ENCODE results near the gene LARP1.
"Not testable (repeated sequence)": the region's sequence is repeated elsewhere in the genome, so short reads cannot be mapped to it uniquely, and the experiment has no call there.

- TF ChIP-seq, protein P1, sequence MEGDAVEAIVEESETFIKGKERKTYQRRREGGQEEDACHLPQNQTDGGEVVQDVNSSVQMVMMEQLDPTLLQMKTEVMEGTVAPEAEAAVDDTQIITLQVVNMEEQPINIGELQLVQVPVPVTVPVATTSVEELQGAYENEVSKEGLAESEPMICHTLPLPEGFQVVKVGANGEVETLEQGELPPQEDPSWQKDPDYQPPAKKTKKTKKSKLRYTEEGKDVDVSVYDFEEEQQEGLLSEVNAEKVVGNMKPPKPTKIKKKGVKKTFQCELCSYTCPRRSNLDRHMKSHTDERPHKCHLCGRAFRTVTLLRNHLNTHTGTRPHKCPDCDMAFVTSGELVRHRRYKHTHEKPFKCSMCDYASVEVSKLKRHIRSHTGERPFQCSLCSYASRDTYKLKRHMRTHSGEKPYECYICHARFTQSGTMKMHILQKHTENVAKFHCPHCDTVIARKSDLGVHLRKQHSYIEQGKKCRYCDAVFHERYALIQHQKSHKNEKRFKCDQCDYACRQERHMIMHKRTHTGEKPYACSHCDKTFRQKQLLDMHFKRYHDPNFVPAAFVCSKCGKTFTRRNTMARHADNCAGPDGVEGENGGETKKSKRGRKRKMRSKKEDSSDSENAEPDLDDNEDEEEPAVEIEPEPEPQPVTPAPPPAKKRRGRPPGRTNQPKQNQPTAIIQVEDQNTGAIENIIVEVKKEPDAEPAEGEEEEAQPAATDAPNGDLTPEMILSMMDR (IDR thresholded peaks at IDR 0.05; ENCODE audit: insufficient read depth, low read depth, low read length) = not testable (repeated sequence)
- not testable (repeated sequence) for TF ChIP-seq EZH2 (IDR thresholded peaks at IDR 0.05; ENCODE audit: insufficient read depth, low read length)
Measured at GRCh38 chr5:154730761-154731160, 24.4 kb upstream of the LARP1 start.

Data from astrocyte (in vitro differentiated cells and primary cell).